Stimulated activated CD8-positive, alpha-beta memory T cell treated with anti-CD3 and anti-CD28 coated beads, Interleukin-15, amount 100 ng/mL, for 48 hours (primary cell): Measurements from ENCODE around the gene BTLA.
"Not testable (repeated sequence)": the region's sequence is repeated elsewhere in the genome, so short reads cannot be mapped to it uniquely, and the experiment has no call there.

Experiments used
- DNase-seq, 2 donors: peaks; one replicate each; pipeline ENCODE4 v3.0.0-alpha.2; 2020; ENCODE audit warnings: low read depth in 2 of 2

The BTLA gene

DNA sequence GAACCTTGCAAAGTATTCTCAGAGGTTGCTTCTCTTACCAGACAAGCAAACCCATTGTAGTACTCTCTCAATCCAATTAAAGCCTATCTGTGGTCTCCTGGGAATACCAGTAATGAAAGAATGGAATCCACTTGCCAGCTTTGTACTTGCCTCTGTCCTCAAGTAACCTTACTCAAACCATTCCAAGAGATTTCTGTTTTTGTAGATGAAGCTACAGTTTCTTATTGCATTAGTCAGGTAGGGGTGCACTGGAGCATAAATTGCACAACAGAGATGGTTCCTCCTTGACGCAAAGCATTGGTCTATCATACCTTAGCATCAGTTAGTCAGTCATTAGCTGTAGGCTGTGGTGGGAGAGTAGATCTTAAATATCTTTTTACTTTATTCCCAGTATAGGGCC lies 52.9 kb downstream of the BTLA start:
- DNase-seq, result no peak

DNA sequence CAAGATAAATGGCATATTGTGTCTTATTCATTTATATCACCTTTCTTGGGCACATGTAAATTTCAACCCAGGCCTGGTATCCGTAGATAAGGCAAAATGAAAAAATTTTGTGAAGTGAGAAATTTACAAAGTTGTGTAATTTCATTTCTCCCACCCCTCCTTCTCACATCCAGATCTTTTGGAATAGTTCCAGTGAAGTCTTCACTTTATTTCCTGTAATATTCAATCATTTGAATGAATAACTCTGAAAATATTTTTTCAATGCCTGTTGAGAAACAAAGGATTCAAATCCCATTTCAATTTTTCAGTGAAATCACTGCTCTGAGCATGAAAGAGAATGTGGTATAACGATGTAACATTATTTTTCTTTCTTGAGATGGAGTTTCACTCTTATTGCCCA lies 53.4 kb downstream of the BTLA start:
- no peak for DNase-seq

DNA sequence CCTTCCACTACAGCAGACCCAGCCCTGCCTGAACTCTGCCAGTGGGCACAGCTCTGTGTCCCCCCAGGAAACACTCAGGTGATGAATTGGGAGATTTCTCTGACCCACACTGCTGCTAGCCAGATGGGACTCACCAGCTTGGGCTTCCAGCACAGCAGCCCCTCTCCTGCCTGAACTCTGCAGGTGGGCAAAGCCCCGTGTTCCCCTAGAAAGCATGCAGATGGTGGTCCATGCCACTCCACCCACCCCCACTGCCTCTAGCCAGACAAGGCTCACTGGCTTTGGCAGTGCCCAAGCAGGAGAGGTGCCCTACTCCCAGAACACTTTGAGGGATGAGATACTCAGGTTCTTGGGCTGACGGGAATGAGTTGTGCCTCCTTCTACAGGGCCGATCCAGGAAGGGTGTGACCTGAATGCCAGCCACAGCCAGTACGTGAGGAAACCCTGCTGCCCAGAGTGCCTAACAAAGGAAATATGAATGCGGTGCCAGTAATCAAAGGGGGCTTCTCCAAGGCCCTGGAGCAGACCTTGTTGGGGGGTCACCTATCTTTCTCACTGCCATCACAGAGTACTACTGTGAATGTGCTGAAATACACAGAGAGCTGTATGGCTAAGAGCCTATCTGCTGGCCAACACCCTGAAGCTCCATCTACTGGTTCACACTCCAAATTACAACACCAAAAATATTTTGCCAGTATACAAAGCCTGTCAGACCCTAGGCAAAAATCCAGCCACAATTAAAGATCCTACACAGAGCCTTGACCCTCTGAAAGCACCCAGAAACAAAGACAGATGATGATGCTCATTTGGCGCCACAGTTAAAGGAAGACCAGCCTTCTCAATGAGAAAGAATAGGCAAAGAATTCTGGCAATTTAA lies 61.9 kb downstream of the BTLA start:
- no peak for DNase-seq

DNA sequence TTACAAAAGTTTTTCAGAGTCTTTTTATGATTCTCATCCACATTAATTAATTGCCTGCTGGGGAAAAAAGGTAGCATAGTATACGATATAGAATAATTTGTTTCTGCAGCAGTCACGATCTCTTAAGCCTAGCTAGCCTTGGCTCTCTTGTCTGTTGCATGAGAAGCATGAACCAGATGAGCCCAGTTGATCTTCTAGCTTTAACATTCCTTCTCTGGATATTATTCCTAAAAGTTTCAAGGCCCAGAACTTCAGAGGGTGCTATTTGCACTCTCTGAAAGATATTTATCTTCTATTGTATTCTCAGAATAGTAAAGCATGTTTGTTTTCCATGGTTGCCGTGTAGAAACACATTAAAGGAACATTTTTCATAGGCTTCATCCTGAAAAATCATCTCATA lies 69.3 kb downstream of the BTLA start:
- DNase-seq, result no peak

DNA sequence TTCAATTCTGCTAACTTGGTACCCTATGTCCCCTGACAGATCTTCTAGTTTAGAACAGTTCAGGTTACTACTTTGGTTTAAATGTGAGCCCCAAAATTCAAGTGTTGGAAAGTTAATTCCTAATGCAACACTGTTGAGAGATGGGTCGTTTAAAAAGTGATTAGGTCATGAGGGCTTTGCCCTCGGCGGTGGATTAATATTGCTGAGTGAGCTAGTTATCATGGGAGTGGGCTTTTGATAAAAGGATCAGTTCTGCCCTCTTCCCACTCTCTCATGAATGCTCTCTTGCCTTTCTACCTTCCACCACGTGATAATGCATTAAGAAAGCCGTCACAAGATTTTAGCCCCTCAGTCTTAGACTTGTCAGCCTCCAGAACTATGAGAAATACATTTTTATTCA lies 72.1 kb downstream of the BTLA start:
- no peak for DNase-seq

DNA sequence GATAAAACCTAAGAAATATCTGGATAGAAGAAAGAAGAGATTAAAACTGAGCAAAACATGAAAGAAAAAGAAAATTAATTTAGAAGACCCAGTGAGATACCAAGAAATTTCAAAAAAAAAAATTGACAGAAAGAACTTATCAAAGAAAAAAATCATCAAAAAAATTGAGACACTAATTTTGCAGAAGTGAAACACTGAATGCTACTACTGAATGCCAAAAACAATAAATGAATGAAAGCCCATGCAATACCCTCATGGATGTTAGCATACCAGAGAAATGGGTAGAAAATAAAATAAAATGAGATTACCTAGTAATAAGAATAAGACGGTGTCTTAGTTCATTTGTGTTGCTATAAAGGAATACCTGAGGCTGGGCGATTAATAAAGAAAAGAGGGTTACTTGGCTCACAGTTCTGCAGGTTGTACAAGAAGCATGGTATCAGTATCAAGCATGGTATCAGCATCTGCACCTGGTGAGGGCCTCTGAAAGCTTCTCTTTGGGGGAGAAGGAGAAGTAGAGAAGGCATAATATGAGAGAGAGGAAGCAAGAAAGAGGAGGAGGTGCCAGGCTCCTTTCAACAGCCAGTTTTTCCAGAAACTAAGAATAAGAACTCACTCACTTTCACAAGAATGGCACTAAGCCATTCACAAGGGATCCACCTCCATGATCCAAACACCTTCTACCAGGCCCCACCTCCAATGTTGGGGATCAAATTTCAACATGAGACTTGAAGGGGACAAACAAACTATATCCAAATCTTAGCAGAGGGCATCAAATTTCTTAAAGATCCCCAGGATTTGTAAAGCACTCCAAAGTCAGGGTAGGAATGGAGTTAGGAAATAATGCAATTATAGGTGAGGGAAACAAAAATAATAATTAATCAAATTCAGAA lies 73.2 kb downstream of the BTLA start:
- no peak for DNase-seq

DNA sequence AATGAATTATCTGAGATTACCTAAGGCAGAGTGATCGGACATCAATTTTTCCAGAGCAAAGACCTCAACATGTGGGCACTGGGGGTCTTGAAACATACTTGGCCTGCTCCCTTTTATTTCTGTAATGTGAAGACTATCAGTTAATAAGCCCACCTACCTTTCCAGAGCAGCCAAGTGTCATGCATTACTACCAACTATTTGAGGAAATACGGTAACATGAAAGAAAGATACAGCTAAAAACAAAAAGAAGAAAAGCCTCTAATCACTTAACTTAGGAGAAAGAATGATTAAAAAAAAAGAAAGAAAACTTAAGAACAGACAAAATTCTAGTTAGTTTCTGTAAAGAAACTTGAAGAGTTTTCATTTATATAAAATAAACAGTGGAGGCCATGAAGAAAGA lies 73.9 kb downstream of the BTLA start:
- no peak for DNase-seq

DNA sequence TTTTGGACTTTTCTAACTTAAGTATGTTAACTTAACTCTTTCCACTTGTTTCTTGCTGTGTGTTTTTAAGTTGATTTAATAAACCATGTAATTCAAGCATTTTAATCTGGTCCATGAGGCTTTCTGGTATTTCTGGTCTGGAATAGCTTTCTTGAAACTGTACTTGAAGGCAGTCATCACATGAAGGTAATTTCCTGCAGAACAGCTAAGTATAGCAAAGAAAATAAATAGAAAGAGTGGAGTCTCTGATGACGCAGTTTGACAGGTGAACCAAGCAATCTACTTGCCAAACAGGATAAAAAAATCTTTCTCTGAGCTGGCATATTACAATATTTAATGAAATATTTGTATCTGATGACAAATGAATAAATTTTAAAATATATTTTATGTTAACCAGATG lies 74.9 kb downstream of the BTLA start:
- DNase-seq, result no peak

DNA sequence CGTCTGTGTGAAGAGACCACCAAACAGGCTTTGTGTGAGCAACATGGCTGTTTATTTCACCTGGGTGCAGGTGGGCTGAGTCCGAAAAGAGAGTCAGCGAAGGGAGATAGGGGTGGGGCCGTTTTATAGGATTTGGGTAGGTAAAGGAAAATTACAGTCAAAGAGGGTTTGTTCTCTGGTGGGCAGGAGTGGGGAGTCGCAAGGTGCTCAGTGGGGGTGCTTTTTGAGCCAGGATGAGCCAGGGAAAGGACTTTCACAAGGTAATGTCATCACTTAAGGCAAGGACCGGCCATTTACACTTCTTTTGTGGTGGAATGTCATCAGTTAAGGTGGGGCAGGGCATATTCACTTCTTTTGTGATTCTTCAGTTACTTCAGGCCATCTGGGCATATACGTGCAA lies 76.4 kb downstream of the BTLA start:
- DNase-seq, result not testable (repeated sequence)

DNA sequence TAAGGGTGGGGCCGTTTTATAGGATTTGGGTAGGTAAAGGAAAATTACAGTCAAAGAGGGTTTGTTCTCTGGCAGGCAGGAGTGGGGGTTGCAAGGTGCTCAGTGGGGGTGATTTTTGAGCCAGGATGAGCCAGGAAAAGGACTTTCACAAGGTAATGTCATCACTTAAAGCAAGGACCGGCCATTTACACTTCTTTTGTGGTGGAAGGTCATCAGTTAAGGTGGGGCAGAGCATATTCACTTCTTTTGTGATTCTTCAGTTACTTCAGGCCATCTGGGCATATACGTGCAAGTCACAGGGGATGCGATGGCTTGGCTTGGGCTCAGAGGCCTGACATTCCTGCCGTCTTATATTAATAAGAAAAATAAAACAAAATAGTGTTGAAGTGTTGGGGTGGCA lies 80.7 kb downstream of the BTLA start:
- DNase-seq, result not testable (repeated sequence)

DNA sequence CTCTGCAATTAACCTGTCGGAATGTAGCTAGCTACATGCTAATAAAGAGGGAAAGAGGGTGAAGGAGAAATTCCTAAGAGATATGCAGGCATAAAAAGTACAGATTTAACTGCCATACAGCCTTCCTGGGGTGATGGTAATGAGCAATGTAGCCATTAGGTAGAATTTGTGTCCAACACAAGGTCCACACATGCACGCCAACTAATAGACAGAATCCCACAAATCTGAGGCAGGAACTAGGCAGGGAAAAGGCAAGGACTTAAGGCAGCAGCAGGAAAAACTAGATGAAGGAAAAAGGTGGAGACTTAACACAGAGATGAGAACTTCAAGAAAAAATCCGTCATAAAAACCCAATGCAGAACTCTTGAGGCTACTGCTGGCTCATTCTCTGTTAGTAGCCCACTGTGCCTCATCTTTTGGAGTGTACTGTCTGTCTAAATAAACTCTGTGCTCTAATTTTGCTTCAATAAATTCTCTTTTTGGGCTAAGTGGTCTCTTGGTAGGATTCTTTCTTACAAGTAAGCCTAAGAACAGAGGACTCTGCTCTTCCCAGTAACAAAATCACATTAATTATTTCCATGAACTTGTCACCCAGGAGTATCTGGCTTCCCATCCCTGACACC lies 81.5 kb downstream of the BTLA start:
- DNase-seq, result no peak

DNA sequence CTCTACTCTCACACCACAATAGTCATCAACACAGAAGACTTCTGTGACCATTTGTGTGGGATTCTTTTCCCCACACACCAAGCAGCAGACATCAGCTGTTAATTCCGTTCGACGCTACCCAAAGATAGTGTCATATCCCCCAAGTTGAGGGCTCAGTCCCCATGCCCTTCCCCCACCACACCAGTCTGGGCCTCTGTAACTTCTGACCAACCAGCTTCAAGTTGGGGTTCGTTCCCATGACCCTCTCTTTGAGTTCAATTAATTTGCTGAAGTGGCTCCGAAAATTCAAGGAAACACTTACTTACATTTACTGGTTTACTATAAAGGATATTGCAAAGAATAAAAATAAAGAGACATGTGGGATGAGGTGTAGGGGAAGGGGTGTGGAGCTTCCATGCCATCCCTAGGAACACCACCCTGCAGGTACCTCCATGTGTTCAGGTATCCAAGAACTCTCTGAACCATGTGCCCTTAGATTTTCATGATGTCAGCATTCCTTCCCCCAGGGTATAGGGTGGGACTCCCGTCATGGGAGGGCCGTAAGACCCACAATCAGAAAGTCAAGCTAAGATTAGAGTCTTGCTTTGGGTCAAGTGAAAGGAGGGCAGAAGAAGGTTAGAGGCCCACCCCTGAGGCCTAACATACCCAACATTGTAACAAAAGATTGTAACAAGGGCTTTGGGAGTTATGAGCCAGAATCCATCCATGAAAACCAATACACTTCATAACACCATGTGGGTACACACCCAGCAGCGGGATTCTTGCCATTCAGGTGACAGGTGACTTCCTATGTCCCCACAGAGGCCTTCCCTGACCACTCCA lies 82.7 kb downstream of the BTLA start:
- DNase-seq, result no peak

DNA sequence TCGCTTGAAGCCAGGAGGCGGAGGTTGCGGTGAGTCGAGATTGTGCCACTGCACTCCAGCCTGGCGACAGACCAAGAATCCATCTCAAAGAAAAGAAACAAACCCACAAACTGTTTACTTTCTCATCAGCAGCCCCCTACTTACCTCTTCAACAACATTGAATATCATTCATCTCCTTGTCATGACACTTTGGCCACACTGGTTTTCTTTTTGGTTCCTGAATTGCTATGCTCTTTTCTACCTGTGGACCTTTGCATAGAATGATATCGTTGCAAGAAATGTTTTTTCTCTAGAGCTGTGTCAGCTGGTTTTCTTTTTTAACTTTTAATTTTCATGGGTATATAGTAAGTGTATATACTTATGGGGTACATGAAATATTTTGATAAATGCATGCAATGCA lies 83.9 kb downstream of the BTLA start:
- DNase-seq, result no peak
